Measurements from ENCODE around the gene ATP11A.

GRCh38 chr13:112818040-112818697, 128.3 kb downstream of the ATP11A start:
- TF ChIP-seq CTCF (IDR thresholded peaks at IDR 0.05; ENCODE audit: extremely low read depth in 1 of 2, insufficient read depth in 1 of 2, low read depth in 1 of 2, low read length in 2 of 2) (no peak), EZH2 (IDR thresholded peaks at IDR 0.05; ENCODE audit: borderline replicate concordance, low read depth, low read length, severe bottlenecking) (no peak), MAX (IDR thresholded peaks at IDR 0.05; ENCODE audit: insufficient read depth, insufficient read length) (no peak), MYC (IDR thresholded peaks at IDR 0.05; ENCODE audit: low read depth, low read length) (no peak), POLR2AphosphoS5 (IDR thresholded peaks at IDR 0.05; ENCODE audit: insufficient read depth, low read depth, low read length) (no peak), POLR2A (IDR thresholded peaks at IDR 0.05; ENCODE audit: low read depth, low read length) (no peak), JUN (IDR thresholded peaks at IDR 0.05; ENCODE audit: borderline replicate concordance, insufficient read depth, insufficient read length, low read depth) (no peak)

Measured in endothelial cell of umbilical vein (primary cell).